ENCODE measurements around the gene IFNL1. TPM values are rescaled to one million over a fixed set of nuclear protein-coding genes. Genes with fewer than 3 reads are reported as not detected.

Gene IFNL1
- total RNA-seq, 2 donors from 2014 or later, result not detected

- no peaks in the 10 kb centered on the region for H3K9me3 ChIP-seq
- no peak overlapping the region for H3K4me3 ChIP-seq
- H3K27ac ChIP-seq, result no peak overlapping the region
- DNase-seq (ENCODE audit: low spot score) (no peak), ATAC-seq (ENCODE audit: insufficient number of reproducible peaks, low FRiP score, low read depth) (no peak)
- H3K27me3 ChIP-seq (replicated peaks; ENCODE audit: insufficient read depth), result no peaks in the 10 kb centered on the region
- no peaks in the 10 kb centered on the region for H3K36me3 ChIP-seq
- H3K4me1 ChIP-seq (ENCODE audit: control insufficient read depth in 1 of 2, low read depth in 2 of 2), result no peaks in the 10 kb centered on the region
- TF ChIP-seq CTCF (IDR thresholded peaks at IDR 0.05), result no peak
Measured at GRCh38 chr19:39301562-39301961, 5.4 kb downstream of the IFNL1 start.

GRCh38 chr19:39303373-39304184 lies 7.4 kb downstream of the IFNL1 start:
- Histone ChIP-seq H3K4me3 (no peak overlapping the region), H3K27me3 (replicated peaks; ENCODE audit: insufficient read depth) (peaks cover 5% of the 10 kb centered on the region), H3K9me3 (no peaks in the 10 kb centered on the region), H3K36me3 (no peaks in the 10 kb centered on the region), H3K27ac (no peak overlapping the region), H3K4me1 (ENCODE audit: control insufficient read depth in 1 of 2, low read depth in 2 of 2) (no peaks in the 10 kb centered on the region)
- DNase-seq (ENCODE audit: low spot score) (no peak), ATAC-seq (ENCODE audit: insufficient number of reproducible peaks, low FRiP score, low read depth) (no peak)
- no peak for TF ChIP-seq CTCF (IDR thresholded peaks at IDR 0.05)

GRCh38 chr19:39304185-39304513 lies 7.9 kb downstream of the IFNL1 start:
- H3K4me1 ChIP-seq (ENCODE audit: control insufficient read depth in 1 of 2, low read depth in 2 of 2), result no peaks in the 10 kb centered on the region
- no peak for DNase-seq (ENCODE audit: low spot score)
- no peaks in the 10 kb centered on the region for H3K9me3 ChIP-seq
- no peak for TF ChIP-seq CTCF (IDR thresholded peaks at IDR 0.05)
- H3K4me3 ChIP-seq, result no peak overlapping the region
- H3K27ac ChIP-seq, result no peak overlapping the region
- ATAC-seq (ENCODE audit: insufficient number of reproducible peaks, low FRiP score, low read depth), result no peak
- peaks cover 5% of the 10 kb centered on the region for H3K27me3 ChIP-seq (replicated peaks; ENCODE audit: insufficient read depth)
- no peaks in the 10 kb centered on the region for H3K36me3 ChIP-seq

- H3K9me3 ChIP-seq, result no peaks in the 10 kb centered on the region
- no peak overlapping the region for H3K4me3 ChIP-seq
- peaks cover 5% of the 10 kb centered on the region for H3K27me3 ChIP-seq (replicated peaks; ENCODE audit: insufficient read depth)
- DNase-seq (ENCODE audit: low spot score), result no peak
- ATAC-seq (ENCODE audit: insufficient number of reproducible peaks, low FRiP score, low read depth), result no peak
- H3K36me3 ChIP-seq, result no peaks in the 10 kb centered on the region
- H3K4me1 ChIP-seq (ENCODE audit: control insufficient read depth in 1 of 2, low read depth in 2 of 2), result no peaks in the 10 kb centered on the region
- H3K27ac ChIP-seq, result no peak overlapping the region
- TF ChIP-seq CTCF (IDR thresholded peaks at IDR 0.05), result no peak
Measured at GRCh38 chr19:39304701-39305571, 8.7 kb downstream of the IFNL1 start.

GRCh38 chr19:39306075-39306474 lies 9.9 kb downstream of the IFNL1 start:
- no peak overlapping the region for H3K27ac ChIP-seq
- no peak for ATAC-seq (ENCODE audit: insufficient number of reproducible peaks, low FRiP score, low read depth)
- no peaks in the 10 kb centered on the region for H3K9me3 ChIP-seq
- no peak overlapping the region for H3K4me3 ChIP-seq
- no peak for DNase-seq (ENCODE audit: low spot score)
- no peaks in the 10 kb centered on the region for H3K4me1 ChIP-seq (ENCODE audit: control insufficient read depth in 1 of 2, low read depth in 2 of 2)
- TF ChIP-seq CTCF (IDR thresholded peaks at IDR 0.05), result no peak
- H3K36me3 ChIP-seq, result no peaks in the 10 kb centered on the region
- H3K27me3 ChIP-seq (replicated peaks; ENCODE audit: insufficient read depth), result peaks cover 5% of the 10 kb centered on the region
